A549 (cell line): ENCODE measurements around the gene ALDH7A1. TPM values are rescaled to one million over a fixed set of nuclear protein-coding genes. Genes with fewer than 3 reads are reported as not detected.

Experiments used
- ATAC-seq, 2 experiments: fragments of 200-7000 bp in 1 of 2; fragments of >200 bp in 1 of 2; cut with Nextera tagmentation in 1 of 2; cut with Tn5 transposase in 1 of 2; 3 replicates each; pipeline versions ENCODE4 v1.8.0 to v1.9.1; 2018 to 2020; ENCODE audit warnings: mild to moderate bottlenecking in 1 of 2, moderate library complexity in 1 of 2
- CTCF ChIA-PET: fragments of 300-600 bp; sonication (Branson Sonifier 250); formaldehyde crosslinking; extraction: SDS; loops from one replicate; lab custom pipeline; 2021; ENCODE audit warnings: antibody characterized with exemption, inconsistent platforms; lab: Yijun Ruan, JAX
- POLR2A ChIA-PET: fragments of 350-600 bp; formaldehyde crosslinking; extraction: SDS; loops from one replicate; lab custom pipeline; 2021; ENCODE audit warnings: antibody characterized with exemption, inconsistent platforms; lab: Yijun Ruan, JAX
- DNase-seq, 2 experiments: peaks; one replicate each; pipeline versions ENCODE4 v3.0.0 to v3.0.0-alpha.2; 2011 to 2016; ENCODE audit warnings: low read depth in 1 of 2, low spot score in 1 of 2
- FAIRE-seq: peaks from 2 replicates; lab custom pipeline; 2011; peaks lifted over from hg19 to GRCh38; lab: Jason Lieb, UNC
- H3K27ac ChIP-seq, 2 experiments: fragments of >200 bp; sonication (Bioruptor Twin); formaldehyde crosslinking; 3 replicates each; pipeline ENCODE4 v1.5.1; 2016 to 2017
- H3K4me1 ChIP-seq: fragments of >200 bp; sonication (Bioruptor Twin); formaldehyde crosslinking; 3 replicates; pipeline ENCODE4 v1.6.1; 2016
- H3K4me2 ChIP-seq: fragments of >200 bp; sonication (Bioruptor Twin); formaldehyde crosslinking; 3 replicates; pipeline ENCODE4 v1.6.1; 2016
- H3K4me3 ChIP-seq: fragments of >200 bp; sonication (Bioruptor Twin); formaldehyde crosslinking; 3 replicates; pipeline ENCODE4 v1.5.1; 2016
- H3K9me3 ChIP-seq: fragments of >200 bp; sonication (Bioruptor Twin); formaldehyde crosslinking; 3 replicates; pipeline ENCODE4 v1.6.1; 2016
- CBX2 ChIP-seq: fragments of 200-600 bp; sonication (generic); IDR thresholded peaks from 2 replicates; pipeline ENCODE4 v1.6.1; 2016; ENCODE audit warnings: low read depth, mild to moderate bottlenecking, borderline replicate concordance
- CEBPB ChIP-seq, 2 experiments: fragments of >200 bp in 1 of 2; sonication (Bioruptor Twin) in 1 of 2; formaldehyde crosslinking in 1 of 2; IDR thresholded peaks; 2 replicates each; pipeline ENCODE4 v1.6.1; 2012 to 2016
- CHD4 ChIP-seq: fragments of 200-600 bp; sonication (generic); IDR thresholded peaks from 2 replicates; pipeline ENCODE4 v1.6.1; 2016; ENCODE audit warnings: antibody characterized with exemption, mild to moderate bottlenecking, borderline replicate concordance
- CTCF ChIP-seq: fragments of >200 bp; sonication (Bioruptor Twin); formaldehyde crosslinking; IDR thresholded peaks from 3 replicates; pipeline ENCODE4 v1.5.1; 2016
- EHMT2 ChIP-seq: fragments of 200-600 bp; sonication (generic); IDR thresholded peaks from 2 replicates; pipeline ENCODE4 v1.6.1; 2016; ENCODE audit warnings: antibody characterized with exemption, low read depth, mild to moderate bottlenecking, moderate library complexity
- ELK1 ChIP-seq: fragments of 150-350 bp; IDR thresholded peaks from 2 replicates; pipeline ENCODE4 v1.6.1; 2014; ENCODE audit warnings: low read depth, mild to moderate bottlenecking, low read length
- EP300 ChIP-seq, 2 experiments: fragments of >200 bp; sonication (Bioruptor Twin); formaldehyde crosslinking; IDR thresholded peaks; 2 replicates in 1 of 2; 3 replicates in 1 of 2; pipeline ENCODE4 v1.6.1; 2016 to 2017
- FOXS1 ChIP-seq: fragments of 250-450 bp; sonication (Bioruptor Pico); IDR thresholded peaks from 2 replicates; pipeline ENCODE4 v1.5.0; 2020; ENCODE audit warnings: mild to moderate bottlenecking, moderate library complexity
- GATA3 ChIP-seq: IDR thresholded peaks from 2 replicates; pipeline ENCODE4 v1.6.1; 2012; ENCODE audit warnings: borderline replicate concordance
- HES2 ChIP-seq: fragments of >200 bp; sonication (Bioruptor Twin); formaldehyde crosslinking; IDR thresholded peaks from 2 replicates; pipeline ENCODE4 v1.6.1; 2016
- HOXA7 ChIP-seq: fragments of 250-450 bp; sonication (Bioruptor Pico); IDR thresholded peaks from 2 replicates; pipeline ENCODE4 v1.5.0; 2020; ENCODE audit warnings: mild to moderate bottlenecking, moderate library complexity
- MAFK ChIP-seq: fragments of 450-650 bp; IDR thresholded peaks from 2 replicates; pipeline ENCODE4 v1.6.1; 2014; ENCODE audit not compliant: partially characterized antibody
- MAX ChIP-seq: IDR thresholded peaks from 2 replicates; pipeline ENCODE4 v1.6.1; 2012
- NR3C1 ChIP-seq: fragments of >200 bp; sonication (Bioruptor Twin); formaldehyde crosslinking; IDR thresholded peaks from 3 replicates; pipeline ENCODE4 v1.6.1; 2017
- POLR2A ChIP-seq: IDR thresholded peaks from 2 replicates; pipeline ENCODE4 v1.6.1; 2012; ENCODE audit warnings: mild to moderate bottlenecking, low read length
- RFX5 ChIP-seq: fragments of 450-650 bp; IDR thresholded peaks from 2 replicates; pipeline ENCODE4 v1.7.1; 2014; ENCODE audit warnings: antibody characterized with exemption, mild to moderate bottlenecking, moderate library complexity
- SREBF2 ChIP-seq: fragments of 450-650 bp; IDR thresholded peaks from 2 replicates; pipeline ENCODE4 v1.6.1; 2014; ENCODE audit warnings: mild to moderate bottlenecking, moderate library complexity
- TP53 ChIP-seq: fragments of 250-450 bp; sonication (Bioruptor Pico); IDR thresholded peaks from 2 replicates; pipeline ENCODE4 v1.5.0; 2021; ENCODE audit warnings: mild to moderate bottlenecking, moderate library complexity
- WGBS: methylation state at CpG from one replicate; pipeline ENCODE4 v1.1.6; 2017; ENCODE audit errors: missing lambda C conversion rate; 5-methylcytosine and 5-hydroxymethylcytosine counted together
- polyA plus RNA-seq, 4 experiments: library from polyadenylated mRNA; depleted of rRNA in 3 of 4; stranded (reverse); fragments of >200 nt; fragmentation: RNase III in 1 of 4; extraction: RNeasy Plus Mini Kit Qiagen cat#74134 plus additional on column Dnase treatment in 1 of 4; gene quantifications; 2 replicates in 3 of 4; 3 replicates in 1 of 4; pipeline ENCODE4 v1.2.3, GENCODE V29; 2011 to 2017
- TF ChIP-seq, protein P1 (sequence below): fragments of 200-600 bp; sonication (generic); IDR thresholded peaks from 2 replicates; pipeline ENCODE4 v1.6.1; 2016; ENCODE audit warnings: antibody characterized with exemption, mild to moderate bottlenecking, moderate library complexity
- TF ChIP-seq, protein P2 (sequence below): IDR thresholded peaks from 2 replicates; pipeline ENCODE4 v1.6.1; 2012; ENCODE audit warnings: low read depth, borderline replicate concordance

Gene ALDH7A1
- polyA plus RNA-seq, 2 of the 4 experiments (the other 2 are of a cell fraction), result 72.4 to 99.2 TPM

GRCh38 chr5:126583761-126584160, 11.3 kb downstream of the ALDH7A1 start:
- Histone ChIP-seq H3K27ac (no peak overlapping the region), H3K4me3 (no peak overlapping the region), H3K4me1 (no peaks in the 10 kb centered on the region), H3K9me3 (no peaks in the 10 kb centered on the region), H3K4me2 (no peak overlapping the region)
- ATAC-seq (no peak), FAIRE-seq (no peak), DNase-seq (no peak)
- CTCF ChIA-PET, result interaction anchor here (1.3 to 6.4 kb wide), 2 partner anchors 11 to 17 kb away, joined by 5 to 30 read pairs; partner anchors contain the start of genes ALDH7A1 and PHAX
- no peak for TF ChIP-seq NR3C1
- no peak for TF ChIP-seq FOXS1 (CRISPR knock-in tag)
- TF ChIP-seq, protein P1, sequence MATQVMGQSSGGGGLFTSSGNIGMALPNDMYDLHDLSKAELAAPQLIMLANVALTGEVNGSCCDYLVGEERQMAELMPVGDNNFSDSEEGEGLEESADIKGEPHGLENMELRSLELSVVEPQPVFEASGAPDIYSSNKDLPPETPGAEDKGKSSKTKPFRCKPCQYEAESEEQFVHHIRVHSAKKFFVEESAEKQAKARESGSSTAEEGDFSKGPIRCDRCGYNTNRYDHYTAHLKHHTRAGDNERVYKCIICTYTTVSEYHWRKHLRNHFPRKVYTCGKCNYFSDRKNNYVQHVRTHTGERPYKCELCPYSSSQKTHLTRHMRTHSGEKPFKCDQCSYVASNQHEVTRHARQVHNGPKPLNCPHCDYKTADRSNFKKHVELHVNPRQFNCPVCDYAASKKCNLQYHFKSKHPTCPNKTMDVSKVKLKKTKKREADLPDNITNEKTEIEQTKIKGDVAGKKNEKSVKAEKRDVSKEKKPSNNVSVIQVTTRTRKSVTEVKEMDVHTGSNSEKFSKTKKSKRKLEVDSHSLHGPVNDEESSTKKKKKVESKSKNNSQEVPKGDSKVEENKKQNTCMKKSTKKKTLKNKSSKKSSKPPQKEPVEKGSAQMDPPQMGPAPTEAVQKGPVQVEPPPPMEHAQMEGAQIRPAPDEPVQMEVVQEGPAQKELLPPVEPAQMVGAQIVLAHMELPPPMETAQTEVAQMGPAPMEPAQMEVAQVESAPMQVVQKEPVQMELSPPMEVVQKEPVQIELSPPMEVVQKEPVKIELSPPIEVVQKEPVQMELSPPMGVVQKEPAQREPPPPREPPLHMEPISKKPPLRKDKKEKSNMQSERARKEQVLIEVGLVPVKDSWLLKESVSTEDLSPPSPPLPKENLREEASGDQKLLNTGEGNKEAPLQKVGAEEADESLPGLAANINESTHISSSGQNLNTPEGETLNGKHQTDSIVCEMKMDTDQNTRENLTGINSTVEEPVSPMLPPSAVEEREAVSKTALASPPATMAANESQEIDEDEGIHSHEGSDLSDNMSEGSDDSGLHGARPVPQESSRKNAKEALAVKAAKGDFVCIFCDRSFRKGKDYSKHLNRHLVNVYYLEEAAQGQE, result no peak
- no peak for TF ChIP-seq ELK1
- TF ChIP-seq MAFK, result no peak
- TF ChIP-seq CEBPB (IDR thresholded peaks at IDR 0.05), result no peak
- no peak for TF ChIP-seq MAX
- no peak for TF ChIP-seq GATA3
- no peak for TF ChIP-seq CBX2
- TF ChIP-seq SREBF2, result no peak
- WGBS, result 96% methylated on average over 3 of the region's 3 CpGs
- POLR2A ChIA-PET, result interaction anchor here (0.7 kb wide), 1 partner anchor 223 kb away, joined by 4 read pairs; no protein-coding TSS in a partner anchor

GRCh38 chr5:126579716-126580115, 15.3 kb downstream of the ALDH7A1 start:
- POLR2A ChIA-PET, result interaction anchor here (1.9 kb wide), 1 partner anchor 15 kb away, joined by 7 read pairs; the partner anchor contains the start of gene ALDH7A1
- no peak for ATAC-seq
- H3K4me3 ChIP-seq, result no peak overlapping the region

More at GRCh38 chr5:126579716-126580115, 15.3 kb downstream of the ALDH7A1 start:
- Histone ChIP-seq H3K4me1 (no peaks in the 10 kb centered on the region), H3K9me3 (no peaks in the 10 kb centered on the region)
- 66% methylated on average over 2 of the region's 2 CpGs for WGBS
- CTCF ChIA-PET, result interaction anchor here (1.8 kb wide), 1 partner anchor 15 kb away, joined by 5 read pairs; the partner anchor contains the start of gene ALDH7A1
- no peak for DNase-seq
- TF ChIP-seq POLR2A (no peak), CHD4 (no peak), TP53 (no peak), EHMT2 (no peak), HOXA7 (CRISPR knock-in tag) (no peak), RFX5 (no peak), HES2 (no peak), CEBPB (IDR thresholded peaks at IDR 0.05) (no peak), EP300 (IDR thresholded peaks at IDR 0.05) (no peak), NR3C1 (no peak), CTCF (no peak)
- TF ChIP-seq, protein P2, sequence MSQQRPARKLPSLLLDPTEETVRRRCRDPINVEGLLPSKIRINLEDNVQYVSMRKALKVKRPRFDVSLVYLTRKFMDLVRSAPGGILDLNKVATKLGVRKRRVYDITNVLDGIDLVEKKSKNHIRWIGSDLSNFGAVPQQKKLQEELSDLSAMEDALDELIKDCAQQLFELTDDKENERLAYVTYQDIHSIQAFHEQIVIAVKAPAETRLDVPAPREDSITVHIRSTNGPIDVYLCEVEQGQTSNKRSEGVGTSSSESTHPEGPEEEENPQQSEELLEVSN, result no peak
- TF ChIP-seq, all 56 proteins: peak for 0
- FAIRE-seq, result no peak
- H3K27ac ChIP-seq, result no peak overlapping the region
- H3K4me2 ChIP-seq, result no peak overlapping the region
